Stimulated activated CD8-positive, alpha-beta memory T cell treated with anti-CD3 and anti-CD28 coated beads, Interleukin-4, amount 100 ng/mL, for 4 hours (primary cell): ENCODE results near the gene GNL3L.
"Not testable (repeated sequence)": the region's sequence is repeated elsewhere in the genome, so short reads cannot be mapped to it uniquely, and the experiment has no call there.

Experiments
- DNase-seq, 2 donors: peaks; one replicate each; pipeline ENCODE4 v3.0.0-alpha.2; 2020; ENCODE audit warnings: low read depth in 2 of 2, low spot score in 1 of 2

Gene GNL3L

DNA sequence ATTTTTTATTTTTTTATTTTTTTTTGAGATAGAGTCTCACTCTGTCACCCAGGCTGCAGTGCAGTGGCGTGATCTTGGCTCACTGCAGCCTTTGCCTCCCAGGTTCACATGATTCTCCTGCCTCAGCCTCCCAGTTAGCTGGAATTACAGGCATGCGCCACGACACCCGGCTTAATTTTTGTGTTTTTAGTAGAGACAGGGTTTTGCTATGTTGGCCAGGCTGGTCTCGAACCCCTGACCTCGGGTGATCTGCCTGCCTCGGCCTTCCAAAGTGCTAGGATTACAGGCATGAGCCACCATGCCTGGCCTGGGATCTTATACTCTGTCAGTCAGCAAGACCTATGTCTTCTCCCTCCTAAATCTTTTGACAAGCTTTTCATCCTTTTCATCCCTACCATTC, 25.0 kb downstream of the GNL3L start:
- not testable (repeated sequence) for DNase-seq

DNA sequence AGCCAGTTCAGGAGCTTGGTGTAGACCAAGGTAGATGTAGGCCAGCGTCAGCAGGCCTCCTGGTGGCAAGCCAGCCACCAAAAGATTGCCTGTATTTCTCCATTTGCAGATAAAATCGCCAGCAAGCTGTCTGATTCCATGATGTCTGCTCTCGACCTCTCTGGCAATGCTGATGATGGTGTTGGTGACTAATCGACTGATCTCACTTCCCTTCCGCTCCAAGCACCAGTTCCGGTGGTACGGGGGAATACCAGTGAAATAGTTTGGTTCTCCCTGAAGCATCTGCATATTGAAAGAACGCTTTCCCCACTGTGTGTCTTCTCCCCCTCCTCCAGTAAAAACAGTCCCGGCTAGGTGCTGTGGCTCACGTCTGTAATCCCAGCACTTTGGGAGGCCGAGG, 30.4 kb downstream of the GNL3L start:
- no peak for DNase-seq

DNA sequence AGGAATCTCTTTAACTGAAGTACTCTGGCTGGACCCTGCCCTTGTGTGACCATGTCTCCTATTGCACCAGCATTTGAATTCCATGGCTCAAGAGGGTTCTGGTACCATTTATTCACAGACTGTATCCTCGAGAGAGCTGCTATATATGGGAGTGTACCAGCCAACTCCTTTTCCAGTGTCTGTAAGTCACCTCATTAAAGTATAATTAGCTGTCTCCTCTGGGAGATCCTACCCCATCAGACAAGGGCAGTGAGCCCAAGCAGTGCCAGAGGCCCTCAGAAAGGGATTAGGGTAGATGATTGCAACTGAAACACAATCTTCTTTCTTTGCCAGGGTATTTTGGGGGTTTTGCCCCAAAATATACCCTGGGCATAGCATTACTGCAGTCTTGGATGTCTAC, 31.6 kb downstream of the GNL3L start:
- DNase-seq = no peak

DNA sequence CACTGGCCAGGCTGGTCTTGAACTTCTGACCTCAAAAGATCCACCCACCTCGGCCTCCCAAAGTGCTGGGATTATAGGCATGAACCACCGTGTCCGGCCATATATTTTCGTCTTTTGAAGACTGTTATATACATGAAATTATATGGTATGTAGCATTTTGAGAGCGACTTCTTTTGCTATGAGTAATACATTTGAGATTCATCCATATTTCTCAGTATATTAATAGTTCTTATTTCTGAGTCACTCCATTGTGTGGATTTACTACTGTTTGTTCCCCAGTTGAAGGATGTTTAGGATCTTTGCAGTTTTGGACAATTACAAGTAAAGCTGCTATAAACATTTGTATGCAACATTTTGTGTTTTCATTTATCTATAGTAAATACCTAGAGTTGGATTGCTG, 34.9 kb downstream of the GNL3L start:
- DNase-seq = no peak

DNA sequence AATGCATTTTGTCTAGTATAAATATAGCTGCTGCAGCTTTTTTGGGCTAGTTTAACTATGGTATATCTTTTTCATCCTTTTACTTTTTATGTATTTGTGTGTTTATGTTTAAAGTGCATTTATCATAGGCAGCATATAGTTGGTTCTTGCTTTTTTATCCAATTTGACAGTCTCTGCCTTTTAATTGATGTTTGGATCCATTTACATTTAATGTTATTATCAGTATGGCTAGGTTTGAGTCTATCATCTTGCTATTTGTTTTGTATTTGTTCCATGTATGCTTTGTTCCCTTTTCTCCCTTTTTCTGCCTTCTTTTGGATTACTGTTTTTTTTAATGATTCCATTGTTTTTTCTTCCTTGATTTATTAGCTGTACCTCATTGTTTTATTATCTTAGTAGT, 40.3 kb downstream of the GNL3L start:
- DNase-seq = no peak

DNA sequence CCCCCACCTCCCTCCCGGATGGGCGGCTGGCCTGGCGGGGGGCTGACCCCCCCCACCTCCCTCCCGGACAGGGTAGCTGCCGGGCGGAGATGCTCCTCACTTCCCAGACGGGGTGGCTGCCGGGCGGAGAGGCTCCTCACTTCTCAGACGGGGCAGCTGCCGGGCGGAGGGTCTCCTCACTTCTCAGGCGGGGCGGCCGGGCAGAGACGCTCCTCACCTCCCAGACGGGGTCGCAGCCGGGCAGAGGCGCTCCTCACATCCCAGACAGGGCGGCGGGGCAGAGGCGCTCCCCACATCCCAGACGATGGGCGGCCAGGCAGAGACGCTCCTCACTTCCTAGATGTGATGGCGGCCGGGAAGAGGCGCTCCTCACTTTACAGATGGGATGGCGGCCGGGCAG, 42.6 kb downstream of the GNL3L start:
- not testable (repeated sequence) for DNase-seq

DNA sequence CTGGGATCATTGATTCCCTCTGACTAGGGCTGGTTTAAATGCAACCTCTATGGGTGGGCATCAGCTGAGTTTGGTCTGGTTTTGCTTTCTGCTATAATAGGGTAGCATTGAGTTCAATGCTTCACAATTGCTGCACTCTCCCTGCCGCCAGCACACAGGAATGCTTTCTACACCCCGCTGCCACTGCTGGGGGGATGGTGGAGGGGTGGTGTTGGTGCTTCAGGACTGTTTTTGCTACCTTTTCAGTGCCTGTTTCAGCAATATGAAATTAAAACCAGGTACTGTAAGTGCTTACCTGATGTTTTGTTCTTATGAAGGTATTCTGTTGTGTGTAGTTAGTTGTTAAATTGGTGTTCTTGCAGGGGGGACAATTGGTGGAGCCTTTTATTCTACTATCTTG, 67.7 kb downstream of the GNL3L start:
- DNase-seq = no peak

DNA sequence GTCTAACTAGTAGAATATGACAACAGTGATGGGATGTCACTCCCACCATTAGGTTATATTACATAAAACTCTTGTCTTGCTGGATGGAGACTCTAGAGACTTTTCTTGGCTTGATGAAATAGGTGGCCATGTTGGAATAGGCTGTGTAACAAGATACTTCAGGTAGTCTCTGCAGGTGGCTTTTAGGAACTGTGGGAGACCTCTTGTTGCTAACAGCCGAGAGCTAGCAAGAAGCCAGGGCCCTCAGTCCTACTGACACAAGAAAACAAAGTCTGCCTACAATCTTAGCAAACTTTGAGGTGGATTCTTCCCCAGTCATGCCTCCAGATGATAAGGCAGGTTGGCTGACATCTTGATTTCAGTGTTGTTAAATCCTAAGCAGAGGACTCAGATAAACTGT, 72.5 kb downstream of the GNL3L start:
- no peak for DNase-seq
